NB4 (cell line): ENCODE data around the gene ICE1.

Experiments used
- CTCF ChIP-seq: IDR thresholded peaks from one replicate; pipeline ENCODE4 v1.5.1; 2012; ENCODE audit warnings: low read depth, low read length
- MAX ChIP-seq: IDR thresholded peaks from 2 replicates; pipeline ENCODE4 v1.6.1; 2011; ENCODE audit warnings: low read depth, low read length
- POLR2A ChIP-seq: IDR thresholded peaks from 2 replicates; pipeline ENCODE4 v1.6.1; 2011; ENCODE audit warnings: mild to moderate bottlenecking; ENCODE audit not compliant: insufficient read length; ENCODE audit errors: extremely low read depth

GRCh38 chr5:5404381-5404780, 18.1 kb upstream of the ICE1 start:
- TF ChIP-seq MAX (no peak), POLR2A (no peak), CTCF (no peak)
